NCI-H446 treated with DMSO at 0.1 percent for 48 hours (cell line): ENCODE results near the gene SIPA1.
A peak's percentile ranks its signal among the peaks of the same experiment; 100 is the strongest.

ENCODE experiments used
- DNase-seq: peaks from one replicate; lab custom pipeline; 2025; lab: John Stamatoyannopoulos, UW

Gene SIPA1

GRCh38 chr11:65643971-65644370 is 6.1 kb downstream of the SIPA1 start:
- DNase-seq: no peak

GRCh38 chr11:65644837-65645236 is 6.9 kb downstream of the SIPA1 start:
- DNase-seq: no peak

GRCh38 chr11:65645710-65646109 is 7.8 kb downstream of the SIPA1 start:
- DNase-seq: no peak

DNA sequence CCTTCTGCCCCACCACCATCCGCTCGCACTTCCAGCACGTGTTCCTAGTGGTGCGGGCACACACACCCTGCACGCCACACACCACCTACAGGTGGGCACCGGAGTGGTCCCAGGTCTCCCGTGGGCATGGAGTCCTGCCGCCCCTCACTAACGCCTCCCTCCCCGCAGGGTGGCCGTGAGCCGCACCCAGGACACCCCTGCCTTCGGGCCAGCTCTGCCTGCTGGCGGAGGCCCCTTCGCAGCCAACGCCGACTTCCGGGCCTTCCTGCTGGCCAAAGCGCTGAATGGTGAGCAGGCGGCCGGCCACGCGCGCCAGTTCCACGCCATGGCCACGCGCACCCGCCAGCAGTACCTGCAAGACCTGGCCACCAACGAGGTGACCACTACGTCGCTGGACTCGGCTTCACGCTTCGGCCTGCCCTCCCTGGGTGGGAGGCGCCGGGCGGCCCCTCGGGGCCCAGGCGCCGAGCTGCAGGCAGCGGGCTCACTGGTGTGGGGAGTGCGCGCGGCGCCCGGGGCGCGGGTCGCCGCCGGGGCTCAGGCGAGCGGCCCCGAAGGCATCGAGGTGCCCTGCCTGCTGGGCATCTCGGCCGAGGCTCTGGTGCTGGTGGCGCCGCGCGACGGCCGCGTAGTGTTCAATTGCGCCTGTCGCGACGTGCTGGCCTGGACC is 8.5 kb downstream of the SIPA1 start:
- DNase-seq: no peak

GRCh38 chr11:65646958-65647701 is 9.2 kb downstream of the SIPA1 start:
- no peak for DNase-seq

GRCh38 chr11:65648997-65649493 is 11.1 kb downstream of the SIPA1 start:
- no peak for DNase-seq

DNA sequence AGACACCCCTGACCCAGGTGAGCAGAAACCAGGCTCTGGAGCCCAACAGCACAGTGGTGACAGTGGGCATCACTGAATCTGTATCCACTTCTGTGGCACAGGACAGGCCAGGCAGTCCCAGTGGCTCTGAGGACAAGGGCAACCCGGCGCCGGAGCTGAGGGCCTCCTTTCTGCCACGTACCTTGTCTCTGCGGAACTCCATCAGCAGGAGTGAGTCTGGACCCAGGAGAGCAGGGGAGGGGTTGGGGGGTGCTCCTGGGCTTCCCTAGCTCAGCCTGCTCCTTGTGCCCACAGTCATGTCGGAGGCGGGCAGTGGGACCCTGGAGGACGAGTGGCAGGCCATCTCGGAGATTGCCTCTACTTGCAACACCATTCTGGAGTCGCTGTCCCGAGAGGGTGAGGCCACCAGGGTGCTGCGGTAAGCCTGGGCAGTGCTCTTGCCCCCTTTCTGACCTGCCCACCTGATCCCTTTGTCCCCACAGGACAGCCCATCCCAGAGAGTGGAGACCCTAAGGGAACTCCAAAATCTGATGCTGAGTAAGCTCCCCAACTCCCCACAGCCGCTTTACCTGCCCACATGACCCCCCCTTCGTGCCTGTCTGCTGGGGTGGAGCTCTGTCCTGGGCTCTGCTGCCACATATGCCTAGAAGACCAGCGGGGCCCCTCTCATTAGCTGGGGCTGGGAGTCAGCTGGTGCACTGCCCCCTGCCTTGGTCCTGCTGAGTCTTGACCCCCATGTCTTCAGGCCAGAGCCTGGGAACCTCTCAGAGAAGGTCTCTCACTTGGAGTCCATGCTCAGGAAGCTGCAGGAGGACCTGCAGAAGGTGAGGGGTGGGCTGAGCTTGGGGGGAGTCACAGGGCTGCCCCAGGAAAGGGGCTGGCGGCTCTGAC is 12.0 kb downstream of the SIPA1 start:
- DNase-seq: no peak

GRCh38 chr11:65650547-65651338 is 12.8 kb downstream of the SIPA1 start:
- DNase-seq: no peak

DNA sequence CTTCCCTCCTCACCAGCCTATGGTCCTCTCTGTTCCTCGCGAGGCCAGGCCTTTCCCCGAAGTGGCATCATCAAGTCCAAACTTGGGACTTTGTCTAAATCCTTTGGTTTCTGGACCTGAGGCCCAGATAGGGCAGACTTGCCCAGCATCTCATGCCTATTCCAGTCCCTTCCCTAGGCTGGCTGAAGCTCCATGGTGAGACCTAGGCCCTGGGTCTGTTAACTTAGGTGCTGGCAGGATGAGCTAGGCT is 13.4 kb downstream of the SIPA1 start:
- no peak for DNase-seq

DNA sequence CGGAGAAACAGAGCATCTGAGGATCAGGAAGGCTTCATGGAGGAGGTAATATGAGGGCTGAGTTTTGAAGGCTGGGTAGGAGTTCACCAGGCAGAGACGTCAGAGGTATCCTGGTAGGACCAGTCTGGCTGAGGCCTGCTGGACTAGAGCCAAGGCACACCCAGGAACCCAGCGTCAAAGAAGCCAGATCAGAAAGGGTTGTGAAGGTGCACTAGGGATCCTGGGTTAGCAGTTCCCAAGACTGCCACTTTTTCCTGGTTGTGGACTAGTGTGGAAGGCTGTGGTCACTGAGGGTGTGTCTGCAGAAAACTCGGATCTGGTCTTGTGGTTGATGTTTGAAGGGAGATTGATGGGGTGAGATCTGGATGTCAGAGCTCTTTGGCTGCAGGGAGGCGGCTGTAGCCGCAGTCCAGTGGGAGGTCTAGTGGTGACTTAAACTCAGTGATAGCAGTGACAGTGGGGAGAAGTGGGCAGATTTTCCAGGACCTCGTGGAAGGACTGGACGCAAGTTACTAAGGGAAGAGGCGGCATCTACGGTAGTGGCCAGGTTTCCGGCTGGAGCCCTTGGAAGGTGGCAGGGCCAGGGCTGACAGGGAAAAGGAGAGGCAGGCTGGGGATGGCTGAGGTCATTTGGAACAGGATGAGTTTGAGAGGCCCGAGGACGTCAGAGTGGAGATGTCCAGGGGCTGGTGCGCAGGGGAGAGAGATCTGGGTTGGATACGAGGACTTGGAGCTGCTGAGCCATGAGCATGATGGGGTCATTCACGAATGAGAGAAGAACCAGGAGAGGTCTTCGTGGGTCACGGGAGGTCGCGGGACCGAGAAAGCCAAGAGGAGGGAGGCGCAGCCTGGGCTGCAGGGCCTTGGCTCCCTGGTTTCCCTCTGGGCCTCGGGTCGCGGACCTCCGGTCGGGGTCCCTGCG is 13.9 kb downstream of the SIPA1 start:
- no peak for DNase-seq

DNA sequence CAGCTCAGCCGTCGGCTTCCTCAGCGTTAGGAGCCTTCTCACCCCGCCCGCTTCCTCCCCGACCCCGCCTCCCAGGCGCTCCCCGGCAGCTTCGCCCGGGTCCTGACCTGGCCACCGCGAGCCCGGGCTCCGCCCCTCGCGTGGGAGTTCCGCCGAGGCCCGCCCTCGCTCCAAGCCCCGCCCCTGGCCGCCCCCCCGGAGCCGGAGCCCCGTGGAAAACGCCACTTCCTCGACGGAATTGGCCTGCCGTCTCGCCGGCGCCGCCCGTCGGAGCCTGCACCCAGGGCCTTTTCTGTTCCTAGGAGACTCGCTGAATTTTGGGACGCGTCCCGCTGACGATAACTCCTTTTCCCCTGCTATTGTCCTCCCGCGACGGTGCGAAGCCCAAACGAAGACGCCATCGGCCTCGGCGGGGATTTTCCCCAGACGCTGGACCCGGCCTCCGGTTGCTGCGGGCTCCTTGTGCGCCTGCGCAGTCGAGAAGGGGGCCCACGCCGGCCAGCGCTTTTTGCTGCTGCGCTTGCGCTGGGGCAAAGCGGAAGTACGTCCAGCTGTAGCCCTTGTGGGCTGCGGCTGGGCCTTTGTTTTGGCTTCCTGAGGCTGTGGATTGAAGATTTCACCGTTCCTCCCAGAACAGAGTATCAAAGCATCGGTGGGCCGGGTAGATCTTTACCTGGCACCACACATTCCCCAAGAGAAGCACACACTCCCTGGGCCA is 14.8 kb downstream of the SIPA1 start:
- DNase-seq: peak; percentile 67

DNA sequence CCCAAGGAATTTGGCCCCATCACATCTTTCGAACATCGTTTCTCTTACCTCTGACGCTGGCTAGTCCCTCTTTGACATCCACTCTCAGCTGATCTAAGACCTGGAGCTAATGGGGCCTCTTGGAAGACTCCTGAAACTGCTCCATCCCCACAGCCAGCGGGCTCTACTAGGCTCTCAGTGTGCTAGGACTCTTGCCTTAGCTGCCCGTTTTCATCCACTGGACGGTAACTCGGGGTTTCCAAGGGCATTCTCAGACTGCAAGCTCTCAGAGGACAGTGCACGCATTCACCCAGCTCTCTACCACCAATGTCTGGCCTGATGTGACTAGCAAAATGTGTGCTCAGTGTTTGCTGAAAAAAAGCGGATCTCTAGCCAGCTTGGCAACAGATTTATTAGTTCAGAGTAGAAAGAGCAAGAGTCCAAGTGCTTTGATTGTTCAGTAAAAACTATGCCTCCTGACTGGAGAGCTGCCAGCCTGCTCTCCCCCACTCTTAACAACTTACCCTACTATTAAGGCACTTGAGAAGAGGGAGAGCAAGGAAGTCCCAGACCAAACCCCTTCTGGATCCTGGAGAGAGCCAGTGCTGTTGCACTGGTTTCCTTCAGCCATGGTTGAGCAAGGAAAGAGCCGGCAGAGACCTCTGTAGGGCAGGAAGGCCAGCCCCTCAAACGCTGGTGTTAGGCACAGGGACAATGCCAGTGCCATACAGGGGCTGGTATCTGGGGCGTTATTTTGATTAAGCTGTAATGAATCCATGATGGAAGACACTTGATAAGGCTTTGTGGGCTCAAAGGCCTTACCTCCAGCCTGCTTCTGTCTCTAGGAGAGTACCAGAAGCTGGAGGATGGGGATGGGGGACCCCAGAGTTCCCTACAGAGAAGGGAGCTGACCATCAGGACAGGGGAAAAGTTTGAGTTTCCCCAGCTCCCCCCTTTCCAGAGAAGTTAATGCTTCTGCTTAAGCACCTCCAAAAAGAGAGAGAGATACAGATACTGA is 15.6 kb downstream of the SIPA1 start:
- DNase-seq: no peak

DNA sequence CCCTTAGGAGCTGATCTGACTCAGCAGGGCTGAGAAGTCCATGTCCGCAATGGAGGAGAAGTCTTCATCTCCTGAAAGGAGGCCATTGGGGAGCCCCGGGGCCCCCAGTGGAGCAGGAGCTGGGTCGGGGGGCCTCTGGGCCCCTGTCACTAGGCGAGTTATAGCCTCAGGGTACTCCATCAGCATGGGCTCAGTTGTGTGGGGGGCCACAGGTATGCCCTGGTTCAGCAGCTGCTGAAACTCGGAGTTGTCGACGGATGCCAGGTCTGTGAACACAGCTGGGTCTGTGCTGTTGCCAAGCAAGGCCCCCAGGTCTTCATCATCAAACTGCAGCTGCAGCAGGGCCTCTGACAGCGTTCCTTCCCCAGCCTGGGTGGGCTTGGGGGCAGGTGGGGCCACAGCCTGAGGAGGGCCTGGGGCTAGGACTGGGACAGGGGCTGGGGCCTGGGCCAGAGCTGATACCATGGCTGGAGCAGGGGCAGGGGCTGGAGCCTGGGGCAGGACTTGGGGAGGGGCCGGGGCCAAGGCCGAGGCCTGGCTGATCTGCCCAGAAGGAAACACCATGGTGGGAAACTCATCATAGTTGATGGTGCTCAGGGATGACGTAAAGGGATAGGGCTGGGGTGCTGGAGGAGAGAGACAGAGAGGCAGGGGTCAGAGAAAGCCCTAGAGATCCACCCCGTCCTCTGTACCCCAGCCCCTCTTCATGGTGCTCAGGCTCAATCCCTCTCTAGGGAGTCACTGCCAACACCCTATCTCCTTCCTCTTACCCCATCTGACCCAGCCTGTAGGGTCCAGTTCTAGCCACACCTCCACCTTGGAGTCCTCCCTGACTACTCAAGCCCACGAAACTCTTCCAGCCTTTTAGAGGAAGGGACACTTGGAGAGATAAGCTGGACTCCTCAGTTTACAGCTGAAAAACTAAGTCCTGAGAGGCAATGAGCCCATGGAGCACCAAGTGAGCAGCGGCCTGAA is 16.8 kb downstream of the SIPA1 start:
- DNase-seq: no peak

DNA sequence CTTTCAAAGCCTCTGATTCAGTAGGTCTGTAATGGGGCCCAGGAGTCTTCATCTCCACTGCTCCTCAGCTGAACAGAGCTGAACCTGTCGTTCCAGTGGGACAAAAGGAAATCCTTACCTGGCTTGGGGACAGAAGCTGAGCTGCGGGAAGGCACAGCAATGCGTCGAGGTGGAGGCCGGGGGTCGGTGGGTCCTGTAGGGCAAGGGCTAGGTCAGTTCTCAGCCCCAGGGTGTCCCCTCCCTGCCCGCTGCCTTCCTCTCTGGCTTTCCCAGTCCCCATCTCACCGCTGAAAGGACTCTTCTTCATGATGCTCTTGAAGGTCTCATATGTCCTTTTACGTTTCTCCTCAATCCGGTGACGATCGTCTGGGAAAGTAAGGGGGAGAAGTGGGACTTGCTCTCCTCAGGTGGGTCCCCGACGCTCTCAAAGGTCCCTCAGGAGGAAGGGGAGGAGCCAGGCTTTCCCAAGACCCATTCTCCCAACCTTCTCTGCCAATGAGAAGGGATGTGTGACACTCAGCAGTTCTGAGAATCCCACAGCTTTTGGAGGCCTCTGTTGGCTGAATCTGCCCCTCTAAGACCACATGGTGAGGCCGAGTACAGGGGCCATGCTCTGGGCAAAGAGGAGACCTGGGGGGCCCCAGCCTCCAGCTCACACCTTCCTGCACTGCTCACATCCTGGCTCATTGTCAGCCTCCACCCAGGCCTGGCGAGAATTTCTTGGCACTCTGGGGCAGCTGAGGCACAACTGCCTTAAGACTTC is 17.9 kb downstream of the SIPA1 start:
- DNase-seq: no peak

DNA sequence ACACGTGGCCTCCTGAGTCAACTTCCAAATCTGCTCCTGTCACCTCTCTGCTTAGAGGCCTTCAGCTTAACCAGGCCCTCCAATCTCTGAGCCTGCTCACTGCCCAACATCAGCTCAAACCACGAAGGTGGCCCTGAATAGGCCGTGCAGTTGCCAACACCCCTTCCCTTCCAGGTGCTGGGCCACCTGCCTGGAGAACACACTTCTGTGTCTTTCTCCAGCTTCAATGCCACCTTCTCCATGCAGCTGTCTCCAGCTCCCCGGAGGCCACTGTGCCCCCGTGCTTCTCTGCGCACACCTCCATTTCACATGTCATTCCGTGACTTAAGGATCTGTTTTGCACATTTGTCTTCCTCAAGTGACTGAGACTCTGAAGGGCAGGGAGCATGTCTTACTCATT is 19.5 kb downstream of the SIPA1 start:
- DNase-seq: no peak

DNA sequence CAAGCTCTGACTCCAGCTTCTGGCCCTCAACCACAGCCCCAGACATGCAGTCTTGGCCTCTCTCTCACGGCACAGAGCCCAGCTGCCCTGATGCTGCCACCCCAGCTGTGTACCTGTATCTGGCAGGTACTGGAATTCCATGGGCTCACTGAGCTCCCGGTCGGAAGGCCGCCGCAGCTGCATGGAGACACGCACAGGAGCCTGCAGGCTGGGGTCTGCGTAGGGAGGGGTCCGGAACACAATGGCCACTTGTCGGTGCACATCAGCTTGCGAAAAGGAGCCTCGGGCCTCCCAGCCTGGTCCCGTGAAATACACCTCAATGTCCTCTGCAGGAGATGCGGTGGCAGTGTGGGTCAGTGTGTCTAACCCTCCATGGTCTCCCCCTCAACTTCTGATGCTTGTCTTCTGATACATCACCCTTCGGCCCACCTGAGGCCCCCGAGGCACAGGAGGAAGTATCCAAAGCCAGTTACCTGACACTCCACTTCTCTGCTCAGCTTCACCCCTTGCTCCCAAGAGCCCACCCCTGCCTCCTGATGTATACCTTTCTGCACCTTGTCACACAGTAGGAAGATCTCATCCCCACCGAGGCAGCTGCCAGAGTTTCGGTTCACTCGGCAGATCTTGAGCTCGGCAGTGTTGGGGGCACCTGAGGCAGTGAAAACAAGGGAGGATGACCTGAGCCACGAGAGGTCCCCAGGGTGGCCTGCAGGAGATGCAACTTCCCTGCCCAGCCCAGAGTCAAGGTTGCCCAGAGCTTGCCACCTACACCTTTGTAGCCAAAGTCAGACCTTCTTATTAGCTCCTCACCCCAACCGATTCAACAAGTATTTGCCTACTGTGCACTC is 20.5 kb downstream of the SIPA1 start:
- no peak for DNase-seq
